IMR-90 (cell line): Measurements from ENCODE around the gene RPS6KL1. TPM values are rescaled to one million over a fixed set of nuclear protein-coding genes. Genes with fewer than 3 reads are reported as not detected.

ENCODE experiments used
- ATAC-seq: fragments of 200-7000 bp; cut with Tn5 transposase; 2 replicates; pipeline ENCODE4 v1.9.1; 2020; ENCODE audit warnings: low read depth, mild to moderate bottlenecking, moderate library complexity
- BruUV-seq: library from RNA; stranded (reverse); fragments of 400-500 nt; replicated peaks from 2 replicates; lab custom pipeline; 2021; lab: Mats Ljungman, UMichigan
- CTCF ChIA-PET: fragments of 300-600 bp; formaldehyde crosslinking; extraction: SDS; loops from one replicate; lab custom pipeline; 2021; ENCODE audit warnings: antibody characterized with exemption; lab: Yijun Ruan, JAX
- POLR2A ChIA-PET: fragments of 300-600 bp; sonication (Branson Sonifier 250); formaldehyde crosslinking; loops from one replicate; lab custom pipeline; 2022; ENCODE audit warnings: antibody characterized with exemption; ENCODE audit not compliant: unreplicated experiment; lab: Charles Lee
- DNase-seq: peaks from one replicate; pipeline ENCODE4 v3.0.0; 2013
- H2AFZ ChIP-seq: replicated peaks from 2 replicates; pipeline ENCODE3; 2013; ENCODE audit warnings: low read length, mild to moderate bottlenecking; ENCODE audit not compliant: poor library complexity
- H2AK5ac ChIP-seq: 2 replicates; pipeline ENCODE4 v1.6.1; 2013; ENCODE audit warnings: low read depth, low read length, inconsistent platforms
- H2AK9ac ChIP-seq: replicated peaks from 2 replicates; pipeline ENCODE3; 2013; ENCODE audit warnings: mild to moderate bottlenecking, low read depth, low read length, moderate library complexity; ENCODE audit not compliant: poor library complexity
- H2BK120ac ChIP-seq: 2 replicates; pipeline ENCODE4 v1.6.1; 2013; ENCODE audit warnings: low read depth, low read length, inconsistent platforms
- H2BK15ac ChIP-seq: 3 replicates; pipeline ENCODE4 v1.6.1; 2013; ENCODE audit warnings: low read depth, low read length, inconsistent platforms
- H2BK20ac ChIP-seq: 2 replicates; pipeline ENCODE4 v1.6.1; 2013; ENCODE audit warnings: low read depth, mild to moderate bottlenecking, inconsistent platforms, low read length, moderate library complexity
- H2BK5ac ChIP-seq: 2 replicates; pipeline ENCODE4 v1.6.1; 2013; ENCODE audit warnings: mild to moderate bottlenecking, low read depth, low read length, inconsistent platforms; ENCODE audit not compliant: poor library complexity, severe bottlenecking
- H3K14ac ChIP-seq: replicated peaks from 2 replicates; pipeline ENCODE4 v1.6.1; 2013; ENCODE audit warnings: low read depth, low read length, inconsistent platforms
- H3K18ac ChIP-seq: 2 replicates; pipeline ENCODE4 v1.6.1; 2013; ENCODE audit warnings: low read depth, low read length, control low read depth
- H3K23ac ChIP-seq: 2 replicates; pipeline ENCODE4 v1.6.1; 2013; ENCODE audit warnings: low read depth, low read length, inconsistent platforms
- H3K27ac ChIP-seq: 2 replicates; pipeline ENCODE4 v1.5.1; 2013; ENCODE audit warnings: mild to moderate bottlenecking, control low read depth, low read length; ENCODE audit not compliant: insufficient read depth
- H3K27me3 ChIP-seq: 2 replicates; pipeline ENCODE4 v1.6.1; 2013; ENCODE audit warnings: low read length; ENCODE audit not compliant: control insufficient read depth, insufficient read depth
- H3K36me3 ChIP-seq: 2 replicates; pipeline ENCODE4 v1.6.1; 2013; ENCODE audit warnings: low read length, mixed read lengths; ENCODE audit not compliant: control insufficient read depth, insufficient read depth
- H3K4ac ChIP-seq: 2 replicates; pipeline ENCODE4 v1.6.1; 2013; ENCODE audit warnings: low read depth, low read length, inconsistent platforms
- H3K4me1 ChIP-seq: 2 replicates; pipeline ENCODE4 v1.6.1; 2013; ENCODE audit warnings: low read length, mixed read lengths; ENCODE audit not compliant: control insufficient read depth, insufficient read depth
- H3K4me2 ChIP-seq: 2 replicates; pipeline ENCODE4 v1.6.1; 2013; ENCODE audit warnings: low read depth, mild to moderate bottlenecking, control low read depth, low read length, moderate library complexity
- H3K4me3 ChIP-seq: 2 replicates; pipeline ENCODE4 v1.5.1; 2013; ENCODE audit warnings: low read depth, mild to moderate bottlenecking, control low read depth, low read length, moderate library complexity; ENCODE audit not compliant: insufficient read depth
- H3K56ac ChIP-seq: 2 replicates; pipeline ENCODE4 v1.6.1; 2013; ENCODE audit warnings: low read length, inconsistent platforms; ENCODE audit not compliant: insufficient read depth; ENCODE audit errors: extremely low read depth
- H3K79me1 ChIP-seq, 2 experiments: 2 replicates each; pipeline ENCODE4 v1.6.1; 2013; ENCODE audit warnings: low read length in 2 of 2, inconsistent platforms in 1 of 2, low read depth in 1 of 2
- H3K9ac ChIP-seq: 2 replicates; pipeline ENCODE4 v1.6.1; 2013; ENCODE audit warnings: low read depth, low read length, control low read depth
- H3K9me1 ChIP-seq: 2 replicates; pipeline ENCODE4 v1.6.1; 2013; ENCODE audit warnings: low read length, inconsistent platforms; ENCODE audit not compliant: insufficient read depth
- H3K9me3 ChIP-seq: 2 replicates; pipeline ENCODE4 v1.6.1; 2013; ENCODE audit warnings: low read length; ENCODE audit not compliant: control insufficient read depth, insufficient read depth
- H4K20me1 ChIP-seq: 2 replicates; pipeline ENCODE4 v1.6.1; 2013; ENCODE audit warnings: low read length, inconsistent platforms; ENCODE audit not compliant: insufficient read depth
- H4K5ac ChIP-seq: 2 replicates; pipeline ENCODE4 v1.6.1; 2013; ENCODE audit warnings: mild to moderate bottlenecking, low read depth, low read length, control low read depth
- H4K8ac ChIP-seq, 2 experiments: 2 replicates each; pipeline ENCODE4 v1.6.1; 2013; ENCODE audit warnings: low read depth in 2 of 2, low read length in 2 of 2, control low read depth in 1 of 2, inconsistent platforms in 1 of 2
- H4K91ac ChIP-seq: 2 replicates; pipeline ENCODE4 v1.6.1; 2013; ENCODE audit warnings: low read depth, low read length, inconsistent platforms; ENCODE audit not compliant: insufficient read depth
- BHLHE40 ChIP-seq: fragments of 150-350 bp; IDR thresholded peaks from 2 replicates; pipeline ENCODE4 v1.6.1; 2016; ENCODE audit warnings: mild to moderate bottlenecking, low read depth, low read length
- CEBPB ChIP-seq: IDR thresholded peaks from 2 replicates; pipeline ENCODE4 v1.6.1; 2012; ENCODE audit warnings: low read depth, low read length, improper control_type of control experiment
- CTCF ChIP-seq: conservative IDR thresholded peaks from 2 replicates; pipeline ENCODE4 v1.5.1; 2012; ENCODE audit warnings: mild to moderate bottlenecking, low read depth, low read length, improper control_type of control experiment
- FOS ChIP-seq: fragments of 150-350 bp; IDR thresholded peaks from 2 replicates; pipeline ENCODE4 v1.6.1; 2016; ENCODE audit warnings: low read depth, low read length
- MXI1 ChIP-seq: IDR thresholded peaks from 2 replicates; pipeline ENCODE4 v1.6.1; 2012; ENCODE audit warnings: low read depth, mild to moderate bottlenecking, low read length, moderate library complexity, borderline replicate concordance
- RFX5 ChIP-seq: IDR thresholded peaks from 2 replicates; pipeline ENCODE4 v1.8.0; 2012; ENCODE audit warnings: low read depth, mild to moderate bottlenecking, low read length, moderate library complexity
- SMC3 ChIP-seq: fragments of 150-350 bp; IDR thresholded peaks from 2 replicates; pipeline ENCODE4 v1.6.1; 2016; ENCODE audit warnings: low read depth, mild to moderate bottlenecking, antibody characterized with exemption, low read length, moderate library complexity
- WGBS, 2 experiments: methylation state at CpG; one replicate each; pipeline versions ENCODE4 v1.1.5 to v1.1.7; 2013; ENCODE audit warnings: missing lambda C conversion rate in 2 of 2; ENCODE audit not compliant: insufficient read length in 1 of 2; ENCODE audit errors: extremely low coverage in 2 of 2; 5-methylcytosine and 5-hydroxymethylcytosine counted together
- dilution Hi-C: fragments of 300-500 bp; cut with HindIII; formaldehyde crosslinking; loops from one replicate; pipeline ENCODE4 v1.14.3; 2018; ENCODE audit warnings: low sequenced_read_pairs; ENCODE audit not compliant: unreplicated experiment
- in situ Hi-C: fragments of 300-500 bp; cut with MboI; formaldehyde crosslinking; loops from 3 replicates; pipeline ENCODE4 v1.14.3; 2019; ENCODE audit warnings: low sequenced_read_pairs, inconsistent platforms, mixed read lengths
- intact Hi-C: fragments of 100-400 bp; cut with micrococcal nuclease; formaldehyde crosslinking; loops from 2 replicates; pipeline ENCODE4 v1.10.0; 2022
- polyA plus RNA-seq, 3 experiments: library from polyadenylated mRNA; depleted of rRNA; stranded (reverse); fragments of >200 nt; gene quantifications; 2 replicates each; pipeline ENCODE4 v1.2.3, GENCODE V29; 2012; ENCODE audit warnings: low replicate concordance in 1 of 3
- total RNA-seq: library from RNA; depleted of rRNA; stranded (reverse); fragments of >200 nt; gene quantifications from 2 replicates; pipeline ENCODE4 v1.2.3, GENCODE V29; 2012
- TF ChIP-seq, protein P1 (sequence below): fragments of 150-350 bp; IDR thresholded peaks from 2 replicates; pipeline ENCODE4 v1.6.1; 2016; ENCODE audit warnings: low read depth, mild to moderate bottlenecking, low read length, moderate library complexity, borderline replicate concordance

RPS6KL1 gene
- total and polyA plus RNA-seq, 2 of the 4 experiments (the other 2 are of a cell fraction) = 0.72 to 1.7 TPM

DNA sequence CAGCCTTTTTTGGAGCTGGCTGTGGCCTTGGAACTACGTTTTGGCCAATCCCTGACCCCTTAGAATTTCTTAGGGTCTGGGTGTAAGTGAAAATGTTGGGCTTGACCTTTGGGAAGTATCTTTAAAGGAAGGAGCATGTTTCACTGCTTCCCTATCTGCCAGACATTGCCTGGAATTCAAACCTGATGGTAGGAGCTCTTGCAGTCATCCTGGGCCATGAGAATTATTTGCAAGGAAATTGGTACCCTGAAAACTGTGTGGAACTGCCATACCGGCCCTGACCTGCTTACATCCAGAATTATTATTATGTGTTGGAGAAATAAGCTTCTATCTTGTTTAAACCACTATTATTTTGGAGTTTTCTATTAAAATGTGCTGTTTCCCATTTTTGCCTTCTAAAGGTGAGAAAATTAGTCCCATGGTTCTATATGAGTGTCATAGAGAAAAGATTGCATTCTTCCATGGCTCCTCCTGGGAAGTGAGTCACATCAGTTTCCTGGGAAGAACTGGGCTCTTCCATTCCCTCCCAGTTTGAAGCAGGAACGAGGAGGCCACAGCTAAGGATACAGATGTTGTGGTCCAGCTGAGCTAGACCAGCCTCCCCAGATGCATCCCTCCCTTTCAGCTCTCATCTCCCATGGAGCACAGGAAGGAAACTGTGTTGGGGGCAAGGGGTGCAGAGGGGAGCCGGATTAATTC, 41.9 kb upstream of the RPS6KL1 start:
- TF ChIP-seq SMC3 (no peak), FOS (no peak), MXI1 (no peak), CTCF (no peak), BHLHE40 (no peak), RFX5 (no peak), CEBPB (no peak)
- TF ChIP-seq, protein P1, sequence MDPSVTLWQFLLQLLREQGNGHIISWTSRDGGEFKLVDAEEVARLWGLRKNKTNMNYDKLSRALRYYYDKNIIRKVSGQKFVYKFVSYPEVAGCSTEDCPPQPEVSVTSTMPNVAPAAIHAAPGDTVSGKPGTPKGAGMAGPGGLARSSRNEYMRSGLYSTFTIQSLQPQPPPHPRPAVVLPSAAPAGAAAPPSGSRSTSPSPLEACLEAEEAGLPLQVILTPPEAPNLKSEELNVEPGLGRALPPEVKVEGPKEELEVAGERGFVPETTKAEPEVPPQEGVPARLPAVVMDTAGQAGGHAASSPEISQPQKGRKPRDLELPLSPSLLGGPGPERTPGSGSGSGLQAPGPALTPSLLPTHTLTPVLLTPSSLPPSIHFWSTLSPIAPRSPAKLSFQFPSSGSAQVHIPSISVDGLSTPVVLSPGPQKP = no peak
- Histone ChIP-seq H4K8ac (peak overlapping the region in 1 of 2 experiments; percentile 43; a peak in 1 of 4 replicates), H3K4ac (no peak overlapping the region), H3K23ac (no peak overlapping the region), H2BK20ac (no peak overlapping the region), H2AK5ac (no peak overlapping the region), H3K9me3 (no peaks in the 10 kb centered on the region), H3K79me1 (no peaks in the 10 kb centered on the region), H2BK120ac (no peak overlapping the region), H3K27me3 (peaks cover 27% of the 10 kb centered on the region), H3K18ac (no peak overlapping the region), H2BK15ac (peak overlapping the region; percentile 68; the same call in 2 of the 3 replicates), H3K36me3 (no peaks in the 10 kb centered on the region), H3K4me3 (no peak overlapping the region), H2BK5ac (no peak overlapping the region), H2AFZ (peak overlapping the region; percentile 70), H3K14ac (no peak overlapping the region), H3K4me2 (no peak overlapping the region), H4K91ac (no peak overlapping the region), H4K20me1 (no peaks in the 10 kb centered on the region), H3K9ac (no peak overlapping the region), H3K27ac (no peak overlapping the region), H2AK9ac (peak overlapping the region; percentile 44), H4K5ac (no peak overlapping the region), H3K4me1 (no peaks in the 10 kb centered on the region), H3K56ac (no peak overlapping the region), H3K9me1 (peaks cover 3% of the 10 kb centered on the region; the same call in 1 of the 2 replicates)
- in situ Hi-C loops (no loop called here), intact Hi-C loops (no loop called here), dilution Hi-C loops (no loop called here)
- POLR2A ChIA-PET = interaction anchor here (0.5 kb wide), 1 partner anchor 14 kb away, joined by 3 read pairs; no protein-coding TSS in a partner anchor
- ATAC-seq (no peak), DNase-seq (peak; percentile 40)
- no TSS peak for BruUV-seq
- 60% methylated on average over 1 of the region's 4 CpGs; no CpG with 5 or more reads in 1 of the 2 experiments for WGBS, 2 experiments
- CTCF ChIA-PET = interaction anchor here (0.6 kb wide), 1 partner anchor 81 kb away, joined by 3 read pairs; no protein-coding TSS in a partner anchor
